ENCODE results near the gene NEUROD2. TPM values are rescaled to one million over a fixed set of nuclear protein-coding genes. Genes with fewer than 3 reads are reported as not detected.

NEUROD2 gene
- total RNA-seq, 2 experiments from 2014 or later: not detected

GRCh38 chr17:39612935-39613464 is 5.3 kb upstream of the NEUROD2 start:
- Mint-ChIP-seq H3K9me3 (no peaks in the 10 kb centered on the region), H3K4me3 (no peak overlapping the region), H3K4me1 (ENCODE audit: low read depth) (no peaks in the 10 kb centered on the region), H3K27me3 (peaks cover 42% of the 10 kb centered on the region), H3K36me3 (ENCODE audit: low read depth) (no peaks in the 10 kb centered on the region), H3K27ac (no peak overlapping the region)
- Histone ChIP-seq H3K9me3 (ENCODE audit: control insufficient read depth in 1 of 2, insufficient read depth in 1 of 2, low read length in 2 of 2) (peaks cover 0 to 8% of the 10 kb centered on the region in 2 experiments), H3K36me3 (ENCODE audit: insufficient read depth, low read length) (no peaks in the 10 kb centered on the region), H3K4me3 (ENCODE audit: low read length) (no peak overlapping the region), H3K27me3 (ENCODE audit: control insufficient read depth in 1 of 2, insufficient read depth in 2 of 2, low read length in 2 of 2) (peaks cover 16 to 18% of the 10 kb centered on the region in 2 experiments), H3K4me1 (ENCODE audit: insufficient read depth, low read length) (peaks cover 9% of the 10 kb centered on the region), H3K27ac (ENCODE audit: low read depth in 1 of 2, low read length in 2 of 2) (no peak overlapping the region)
- TF ChIP-seq CTCF (IDR thresholded peaks at IDR 0.05): no peak
- ATAC-seq (ENCODE audit: poor library complexity): no peak
- POLR2A ChIA-PET: no interaction called here
- intact Hi-C loops (cut with DNase I, micrococcal nuclease): no loop called here
- CTCF ChIA-PET: interaction anchor here (0.8 to 1.2 kb wide), 2 partner anchors 9 to 10 kb away, joined by 3 to 5 read pairs; no protein-coding TSS in a partner anchor
- DNase-seq: no peak

- no peak overlapping the region for H3K27ac Mint-ChIP-seq
- H3K4me1 Mint-ChIP-seq (ENCODE audit: low read depth): no peaks in the 10 kb centered on the region
- TF ChIP-seq CTCF (IDR thresholded peaks at IDR 0.05): no peak
- POLR2A ChIA-PET: no interaction called here
- H3K9me3 Mint-ChIP-seq: no peaks in the 10 kb centered on the region
- Histone ChIP-seq H3K27me3 (ENCODE audit: control insufficient read depth in 1 of 2, insufficient read depth in 2 of 2, low read length in 2 of 2) (peaks cover 22 to 23% of the 10 kb centered on the region in 2 experiments), H3K9me3 (ENCODE audit: control insufficient read depth in 1 of 2, insufficient read depth in 1 of 2, low read length in 2 of 2) (peaks cover 0 to 14% of the 10 kb centered on the region in 2 experiments), H3K4me3 (ENCODE audit: low read length) (no peak overlapping the region), H3K4me1 (ENCODE audit: insufficient read depth, low read length) (peaks cover 13% of the 10 kb centered on the region), H3K36me3 (ENCODE audit: insufficient read depth, low read length) (no peaks in the 10 kb centered on the region), H3K27ac (ENCODE audit: low read depth in 1 of 2, low read length in 2 of 2) (no peak overlapping the region)
- CTCF ChIA-PET: interaction anchor here (0.8 to 1.2 kb wide), 3 partner anchors 9 to 11 kb away, joined by 3 to 5 read pairs (median 3); no protein-coding TSS in a partner anchor
- H3K4me3 Mint-ChIP-seq: no peak overlapping the region
- ATAC-seq (ENCODE audit: poor library complexity) (no peak), DNase-seq (no peak)
- H3K36me3 Mint-ChIP-seq (ENCODE audit: low read depth): no peaks in the 10 kb centered on the region
- intact Hi-C loops (cut with DNase I, micrococcal nuclease): no loop called here
- H3K27me3 Mint-ChIP-seq: peaks cover 47% of the 10 kb centered on the region
These were observed 4.7 kb upstream of the NEUROD2 start for GRCh38 chr17:39612291-39612894.

GRCh38 chr17:39611401-39612112 is 3.8 kb upstream of the NEUROD2 start:
- Mint-ChIP-seq H3K4me1 (ENCODE audit: low read depth) (no peaks in the 10 kb centered on the region), H3K27me3 (peaks cover 54% of the 10 kb centered on the region), H3K4me3 (no peak overlapping the region), H3K9me3 (no peaks in the 10 kb centered on the region), H3K36me3 (ENCODE audit: low read depth) (no peaks in the 10 kb centered on the region), H3K27ac (no peak overlapping the region)
- no peaks in the 10 kb centered on the region for H3K36me3 ChIP-seq (ENCODE audit: insufficient read depth, low read length)
- no peak overlapping the region for H3K4me3 ChIP-seq (ENCODE audit: low read length)
- no peak for TF ChIP-seq CTCF (IDR thresholded peaks at IDR 0.05)
- H3K27me3 ChIP-seq (ENCODE audit: control insufficient read depth in 1 of 2, insufficient read depth in 2 of 2, low read length in 2 of 2): peaks cover 28 to 30% of the 10 kb centered on the region in 2 experiments
- H3K4me1 ChIP-seq (ENCODE audit: insufficient read depth, low read length): peaks cover 17% of the 10 kb centered on the region
- ChIA-PET POLR2A (no interaction called here), CTCF (interaction anchor here (1.0 kb wide), 1 partner anchor 10 kb away, joined by 3 read pairs; no protein-coding TSS in a partner anchor)
- peaks cover 0 to 17% of the 10 kb centered on the region in 2 experiments for H3K9me3 ChIP-seq (ENCODE audit: control insufficient read depth in 1 of 2, insufficient read depth in 1 of 2, low read length in 2 of 2)
- intact Hi-C loops (cut with DNase I, micrococcal nuclease): no loop called here
- H3K27ac ChIP-seq (ENCODE audit: low read depth in 1 of 2, low read length in 2 of 2): no peak overlapping the region
- DNase-seq: no peak
- no peak for ATAC-seq (ENCODE audit: poor library complexity)

Data from CD4-positive, alpha-beta T cell (primary cell).